ENCODE data around the gene AFAP1L1. TPM values are rescaled to one million over a fixed set of nuclear protein-coding genes. Genes with fewer than 3 reads are reported as not detected.

Gene AFAP1L1
- total and polyA plus RNA-seq, 2 of the 13 experiments (the other 11 are each of a cell fraction or from before 2014, with no cell fraction given), result 0.38 to 1.0 TPM

- H3K4me2 ChIP-seq (ENCODE audit: low read depth, low read length), result no peak overlapping the region
- in situ Hi-C loops (cut with HindIII; ENCODE audit: extremely low pct_ligation_motif_present, low pct_unique_long_range_greater_than_20kb) (loop anchor here (5.0 kb wide), 2 partner anchors 48 to 108 kb away; no protein-coding TSS in a partner anchor), intact Hi-C loops (cut with micrococcal nuclease; ENCODE audit: unreplicated experiment) (no loop called here)
- CTCF ChIA-PET (ENCODE audit: low intra/inter-chr PET ratio, low total read pairs), result no interaction called here
- H4K20me1 ChIP-seq (ENCODE audit: insufficient read depth, low read length), result no peaks in the 10 kb centered on the region
- FAIRE-seq (peak; percentile 36), ATAC-seq (no peak), DNase-seq (ENCODE audit: low spot score) (no peak)
- POLR2A ChIA-PET, result interaction anchor here (6.7 kb wide), 1 partner anchor 20 kb away, joined by 93 read pairs; the partner anchor contains the start of gene GRPEL2
- WGBS (ENCODE audit: low lambda C conversion rate), result 100% methylated on average over 2 of the region's 2 CpGs
- H3K4me1 ChIP-seq (ENCODE audit: insufficient read depth, low read length), result peaks cover 65% of the 10 kb centered on the region
- H3K9ac ChIP-seq (ENCODE audit: insufficient read depth, low read depth, low read length), result no peak overlapping the region
- BruUV-seq (replicated peaks), result no TSS peak
- no peaks in the 10 kb centered on the region for H3K9me3 ChIP-seq (ENCODE audit: low read length)
- H3K27ac ChIP-seq (ENCODE audit: extremely low read length, insufficient read depth, low read length), result no peak overlapping the region
- H2AFZ ChIP-seq (ENCODE audit: low read length), result no peak overlapping the region
- H3K36me3 ChIP-seq (replicated peaks in 1 of 2; ENCODE audit: control insufficient read depth in 1 of 2, insufficient read depth in 2 of 2, low read length in 2 of 2), result no peaks in the 10 kb centered on the region
- 0 out of 5 replicates have a peak, but pooled peaks cover 0 to 1% of the 10 kb centered on the region in 2 experiments for H3K27me3 ChIP-seq (ENCODE audit: control insufficient read depth in 1 of 2, insufficient read depth in 2 of 2, low read length in 2 of 2)
- TF ChIP-seq ZNF550 (CRISPR knock-in tag; IDR thresholded peaks at IDR 0.05; ENCODE audit: borderline replicate concordance), result no peak
- TF ChIP-seq RXRB (CRISPR knock-in tag; IDR thresholded peaks at IDR 0.05; ENCODE audit: borderline replicate concordance), result no peak
- TF ChIP-seq REXO4 (CRISPR knock-in tag; IDR thresholded peaks at IDR 0.05; ENCODE audit: borderline replicate concordance), result no peak
- TF ChIP-seq PRDM15 (CRISPR knock-in tag; IDR thresholded peaks at IDR 0.05), result no peak
- no peak for TF ChIP-seq ZNF749 (CRISPR knock-in tag; IDR thresholded peaks at IDR 0.05; ENCODE audit: borderline replicate concordance)
- no peaks in the 10 kb centered on the region for H3K79me2 ChIP-seq (ENCODE audit: insufficient read depth, low read length)
- H3K4me3 ChIP-seq (replicated peaks in 1 of 3; ENCODE audit: insufficient read depth in 1 of 3, low read depth in 2 of 3, low read length in 3 of 3), result no peak overlapping the region
These were observed 53.0 kb downstream of the AFAP1L1 start for GRCh38 chr5:149324641-149325040.

All from HepG2 (cell line).